Mammary epithelial cell (primary cell): ENCODE measurements around the gene ZBTB12.

Source experiments
- CTCF ChIP-seq, 2 donors: IDR thresholded peaks in 1 of 2; conservative IDR thresholded peaks in 1 of 2; 2 replicates each; pipeline ENCODE4 v1.5.1; 2011 to 2012; ENCODE audit warnings: inconsistent platforms in 2 of 2, low read length in 2 of 2, mild to moderate bottlenecking in 2 of 2, control low read depth in 1 of 2, low read depth in 1 of 2; ENCODE audit not compliant: insufficient read depth in 1 of 2; ENCODE audit errors: extremely low read depth in 1 of 2
- EZH2 ChIP-seq: IDR thresholded peaks from 2 replicates; pipeline ENCODE4 v1.6.1; 2012; ENCODE audit warnings: low read length, inconsistent platforms, borderline replicate concordance

- TF ChIP-seq CTCF (conservative IDR thresholded peaks at IDR 0.05 in 1 of 2, IDR thresholded peaks at IDR 0.05 in 1 of 2; ENCODE audit: extremely low read depth in 1 of 2, insufficient read depth in 1 of 2, low read depth in 1 of 2, low read length in 2 of 2) = no peak
- no peak for TF ChIP-seq EZH2
Measured at GRCh38 chr6:31915756-31916155, 13.9 kb upstream of the ZBTB12 start.
